ENCODE measurements around the gene SFXN3. TPM values are rescaled to one million over a fixed set of nuclear protein-coding genes. Genes with fewer than 3 reads are reported as not detected.

The SFXN3 gene
- total and polyA plus RNA-seq, 2 of the 13 experiments (the other 11 are each of a cell fraction or from before 2014, with no cell fraction given) = 16.8 to 71.5 TPM

DNA sequence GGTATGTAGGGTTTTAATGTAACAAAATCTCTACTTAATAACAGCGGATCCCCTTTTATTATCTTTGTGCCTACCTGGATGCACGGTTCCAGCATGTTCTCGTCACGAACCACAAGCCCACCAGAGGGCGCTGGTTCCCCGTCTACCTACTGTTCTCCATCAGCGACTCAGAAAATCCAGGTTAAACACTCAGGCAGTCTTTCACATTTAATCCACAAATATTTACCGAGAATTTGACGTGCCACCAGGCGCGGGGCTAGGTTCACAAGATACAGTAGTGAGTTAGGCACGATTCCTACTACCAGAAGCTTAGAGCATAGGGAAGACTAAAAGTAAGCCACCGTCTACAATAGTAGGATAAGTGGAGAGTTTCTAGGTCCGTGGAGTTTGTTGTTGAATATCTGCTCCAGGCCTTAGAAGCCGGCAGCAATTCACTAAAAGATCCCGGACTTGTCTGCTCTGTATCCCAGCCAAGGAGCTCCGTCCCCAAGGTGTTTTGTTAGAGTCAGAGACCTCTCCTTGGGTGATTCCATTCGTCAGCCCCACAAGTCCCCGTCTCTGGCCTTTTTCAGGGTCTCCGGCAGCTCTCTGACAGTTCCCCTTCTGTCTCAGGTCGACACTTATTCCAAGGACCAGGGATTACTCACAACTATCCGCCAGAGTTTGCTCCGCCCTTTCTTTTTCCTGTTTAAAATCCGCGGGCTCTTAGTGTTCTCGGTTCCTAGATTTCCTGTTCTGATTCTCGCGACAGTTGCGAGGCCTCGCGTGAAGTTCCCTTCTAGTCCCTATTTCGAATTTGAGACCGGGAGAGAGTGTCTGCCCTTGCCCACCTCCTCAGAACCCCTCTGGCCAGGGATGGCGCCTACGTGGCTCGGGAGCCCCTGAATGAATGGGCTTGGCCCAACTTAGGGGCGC lies 29.3 kb downstream of the SFXN3 start (continued):
- TF ChIP-seq ZNF33B (CRISPR knock-in tag; IDR thresholded peaks at IDR 0.05) = no peak
- TF ChIP-seq REL (CRISPR knock-in tag; conservative IDR thresholded peaks at IDR 0.05) = no peak
- TF ChIP-seq ZBTB38 (CRISPR knock-in tag; IDR thresholded peaks at IDR 0.05) = no peak
- TF ChIP-seq KMT2A (CRISPR knock-in tag; IDR thresholded peaks at IDR 0.05) = no peak
- TF ChIP-seq ARNTL (CRISPR knock-in tag; IDR thresholded peaks at IDR 0.05) = no peak
- no peak for TF ChIP-seq ZFP1 (CRISPR knock-in tag; IDR thresholded peaks at IDR 0.05)
- no peak for TF ChIP-seq ZNF367 (CRISPR knock-in tag; IDR thresholded peaks at IDR 0.05; ENCODE audit: borderline replicate concordance)
- TF ChIP-seq, protein P1, sequence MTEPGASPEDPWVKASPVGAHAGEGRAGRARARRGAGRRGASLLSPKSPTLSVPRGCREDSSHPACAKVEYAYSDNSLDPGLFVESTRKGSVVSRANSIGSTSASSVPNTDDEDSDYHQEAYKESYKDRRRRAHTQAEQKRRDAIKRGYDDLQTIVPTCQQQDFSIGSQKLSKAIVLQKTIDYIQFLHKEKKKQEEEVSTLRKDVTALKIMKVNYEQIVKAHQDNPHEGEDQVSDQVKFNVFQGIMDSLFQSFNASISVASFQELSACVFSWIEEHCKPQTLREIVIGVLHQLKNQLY (CRISPR knock-in tag; IDR thresholded peaks at IDR 0.05) = no peak
- no peak for TF ChIP-seq ZNF775 (CRISPR knock-in tag; IDR thresholded peaks at IDR 0.05; ENCODE audit: borderline replicate concordance)
- TF ChIP-seq ZNF761 (CRISPR knock-in tag; conservative IDR thresholded peaks at IDR 0.05) = 0 out of 2 replicates have a peak, but pooled peaks have one; percentile 42
- no peak for TF ChIP-seq ZNF660 (CRISPR knock-in tag; IDR thresholded peaks at IDR 0.05; ENCODE audit: borderline replicate concordance, low read depth)
- TF ChIP-seq KAT8 (CRISPR knock-in tag; IDR thresholded peaks at IDR 0.05) = no peak
- no peak for TF ChIP-seq SMAD1 (CRISPR knock-in tag; IDR thresholded peaks at IDR 0.05; ENCODE audit: borderline replicate concordance, low read depth)
- TF ChIP-seq ZNF879 (CRISPR knock-in tag; IDR thresholded peaks at IDR 0.05) = no peak
- TF ChIP-seq, protein P2, sequence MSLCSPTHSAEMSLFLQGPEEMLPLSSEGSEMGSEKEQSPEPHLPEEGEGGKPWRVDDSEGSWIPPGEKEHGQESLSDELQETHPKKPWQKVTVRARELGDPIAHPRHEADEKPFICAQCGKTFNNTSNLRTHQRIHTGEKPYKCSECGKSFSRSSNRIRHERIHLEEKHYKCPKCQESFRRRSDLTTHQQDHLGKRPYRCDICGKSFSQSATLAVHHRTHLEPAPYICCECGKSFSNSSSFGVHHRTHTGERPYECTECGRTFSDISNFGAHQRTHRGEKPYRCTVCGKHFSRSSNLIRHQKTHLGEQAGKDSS (CRISPR knock-in tag; IDR thresholded peaks at IDR 0.05; ENCODE audit: borderline replicate concordance, low read depth) = no peak
- TF ChIP-seq MEIS1 (CRISPR knock-in tag; IDR thresholded peaks at IDR 0.05; ENCODE audit: borderline replicate concordance) = no peak
- TF ChIP-seq, protein P3, sequence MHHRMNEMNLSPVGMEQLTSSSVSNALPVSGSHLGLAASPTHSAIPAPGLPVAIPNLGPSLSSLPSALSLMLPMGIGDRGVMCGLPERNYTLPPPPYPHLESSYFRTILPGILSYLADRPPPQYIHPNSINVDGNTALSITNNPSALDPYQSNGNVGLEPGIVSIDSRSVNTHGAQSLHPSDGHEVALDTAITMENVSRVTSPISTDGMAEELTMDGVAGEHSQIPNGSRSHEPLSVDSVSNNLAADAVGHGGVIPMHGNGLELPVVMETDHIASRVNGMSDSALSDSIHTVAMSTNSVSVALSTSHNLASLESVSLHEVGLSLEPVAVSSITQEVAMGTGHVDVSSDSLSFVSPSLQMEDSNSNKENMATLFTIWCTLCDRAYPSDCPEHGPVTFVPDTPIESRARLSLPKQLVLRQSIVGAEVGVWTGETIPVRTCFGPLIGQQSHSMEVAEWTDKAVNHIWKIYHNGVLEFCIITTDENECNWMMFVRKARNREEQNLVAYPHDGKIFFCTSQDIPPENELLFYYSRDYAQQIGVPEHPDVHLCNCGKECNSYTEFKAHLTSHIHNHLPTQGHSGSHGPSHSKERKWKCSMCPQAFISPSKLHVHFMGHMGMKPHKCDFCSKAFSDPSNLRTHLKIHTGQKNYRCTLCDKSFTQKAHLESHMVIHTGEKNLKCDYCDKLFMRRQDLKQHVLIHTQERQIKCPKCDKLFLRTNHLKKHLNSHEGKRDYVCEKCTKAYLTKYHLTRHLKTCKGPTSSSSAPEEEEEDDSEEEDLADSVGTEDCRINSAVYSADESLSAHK (CRISPR knock-in tag; IDR thresholded peaks at IDR 0.05; ENCODE audit: borderline replicate concordance) = no peak
- TF ChIP-seq SOX6 (IDR thresholded peaks at IDR 0.05) = no peak
- TF ChIP-seq SOX6 (CRISPR knock-in tag; IDR thresholded peaks at IDR 0.05) = no peak
- peak; percentile 88 for TF ChIP-seq RAD21 (CRISPR knock-in tag; IDR thresholded peaks at IDR 0.05)
- TF ChIP-seq, protein P4, sequence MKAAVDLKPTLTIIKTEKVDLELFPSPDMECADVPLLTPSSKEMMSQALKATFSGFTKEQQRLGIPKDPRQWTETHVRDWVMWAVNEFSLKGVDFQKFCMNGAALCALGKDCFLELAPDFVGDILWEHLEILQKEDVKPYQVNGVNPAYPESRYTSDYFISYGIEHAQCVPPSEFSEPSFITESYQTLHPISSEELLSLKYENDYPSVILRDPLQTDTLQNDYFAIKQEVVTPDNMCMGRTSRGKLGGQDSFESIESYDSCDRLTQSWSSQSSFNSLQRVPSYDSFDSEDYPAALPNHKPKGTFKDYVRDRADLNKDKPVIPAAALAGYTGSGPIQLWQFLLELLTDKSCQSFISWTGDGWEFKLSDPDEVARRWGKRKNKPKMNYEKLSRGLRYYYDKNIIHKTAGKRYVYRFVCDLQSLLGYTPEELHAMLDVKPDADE (CRISPR knock-in tag; IDR thresholded peaks at IDR 0.05) = no peak
- TF ChIP-seq, protein P5, sequence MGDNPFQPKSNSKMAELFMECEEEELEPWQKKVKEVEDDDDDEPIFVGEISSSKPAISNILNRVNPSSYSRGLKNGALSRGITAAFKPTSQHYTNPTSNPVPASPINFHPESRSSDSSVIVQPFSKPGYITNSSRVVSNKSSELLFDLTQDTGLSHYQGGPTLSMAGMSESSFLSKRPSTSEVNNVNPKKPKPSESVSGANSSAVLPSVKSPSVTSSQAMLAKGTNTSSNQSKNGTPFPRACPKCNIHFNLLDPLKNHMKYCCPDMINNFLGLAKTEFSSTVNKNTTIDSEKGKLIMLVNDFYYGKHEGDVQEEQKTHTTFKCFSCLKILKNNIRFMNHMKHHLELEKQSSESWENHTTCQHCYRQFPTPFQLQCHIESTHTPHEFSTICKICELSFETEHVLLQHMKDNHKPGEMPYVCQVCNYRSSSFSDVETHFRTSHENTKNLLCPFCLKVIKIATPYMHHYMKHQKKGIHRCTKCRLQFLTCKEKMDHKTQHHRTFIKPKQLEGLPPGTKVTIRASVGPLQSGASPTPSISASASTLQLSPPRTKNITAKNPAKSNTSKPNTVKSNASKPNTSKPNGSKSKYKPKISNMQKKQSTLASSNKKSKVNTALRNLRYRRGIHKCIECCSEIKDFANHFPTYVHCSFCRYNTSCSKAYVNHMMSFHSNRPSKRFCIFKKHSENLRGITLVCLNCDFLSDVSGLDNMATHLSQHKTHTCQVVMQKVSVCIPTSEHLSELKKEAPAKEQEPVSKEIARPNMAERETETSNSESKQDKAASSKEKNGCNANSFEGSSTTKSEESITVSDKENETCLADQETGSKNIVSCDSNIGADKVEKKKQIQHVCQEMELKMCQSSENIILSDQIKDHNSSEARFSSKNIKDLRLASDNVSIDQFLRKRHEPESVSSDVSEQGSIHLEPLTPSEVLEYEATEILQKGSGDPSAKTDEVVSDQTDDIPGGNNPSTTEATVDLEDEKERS (CRISPR knock-in tag; IDR thresholded peaks at IDR 0.05) = peak; percentile 49
